NCI-H2196 treated with DMSO at 0.1 percent for 48 hours (cell line): ENCODE measurements around the gene RRBP1.
"Not testable (repeated sequence)": the region's sequence is repeated elsewhere in the genome, so short reads cannot be mapped to it uniquely, and the experiment has no call there.

Experiments
- DNase-seq: peaks from one replicate; lab custom pipeline; 2025; ENCODE audit not compliant: unreplicated experiment; lab: John Stamatoyannopoulos, UW

RRBP1 gene

DNA sequence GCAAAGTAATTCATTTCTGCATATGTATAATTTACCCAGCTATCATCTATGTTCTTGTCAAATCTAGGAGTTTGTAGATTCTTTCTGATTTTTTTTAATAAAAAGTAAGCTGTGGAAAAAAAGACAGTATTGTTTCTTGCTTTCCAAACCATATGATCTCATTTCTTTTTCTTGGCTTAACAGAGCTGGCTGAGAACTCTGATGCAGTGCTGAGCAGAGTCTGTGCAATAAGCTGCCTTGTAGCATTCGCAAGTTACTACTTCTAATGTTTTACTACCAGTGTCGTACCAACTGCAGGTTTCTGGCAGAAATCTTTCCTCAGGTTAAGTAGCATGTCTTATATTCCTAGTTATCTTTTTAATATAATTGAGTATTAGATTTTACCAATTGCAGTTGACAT is 15.6 kb downstream of the RRBP1 start:
- no peak for DNase-seq

DNA sequence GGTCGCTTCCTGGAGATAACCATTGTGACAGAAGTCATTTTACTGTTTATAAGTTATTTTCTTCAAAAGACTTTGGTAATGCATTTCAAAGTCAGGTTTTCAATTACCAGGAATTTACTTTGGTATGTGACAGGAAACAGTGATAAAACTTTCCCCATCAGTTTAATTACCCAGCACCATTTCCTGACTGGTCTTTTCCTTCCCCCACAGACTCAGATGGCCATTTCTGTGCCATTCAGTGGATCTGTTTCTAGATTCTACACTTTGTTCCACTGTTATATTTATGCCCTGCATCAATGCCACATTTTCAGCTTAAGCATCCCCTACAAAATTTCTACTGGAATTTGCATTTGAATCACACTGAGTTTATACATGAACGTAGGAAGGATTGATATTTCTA is 16.3 kb downstream of the RRBP1 start:
- DNase-seq = no peak

- DNase-seq = no peak
These were observed 17.9 kb downstream of the RRBP1 start for GRCh38 chr20:17664025-17664633.

DNA sequence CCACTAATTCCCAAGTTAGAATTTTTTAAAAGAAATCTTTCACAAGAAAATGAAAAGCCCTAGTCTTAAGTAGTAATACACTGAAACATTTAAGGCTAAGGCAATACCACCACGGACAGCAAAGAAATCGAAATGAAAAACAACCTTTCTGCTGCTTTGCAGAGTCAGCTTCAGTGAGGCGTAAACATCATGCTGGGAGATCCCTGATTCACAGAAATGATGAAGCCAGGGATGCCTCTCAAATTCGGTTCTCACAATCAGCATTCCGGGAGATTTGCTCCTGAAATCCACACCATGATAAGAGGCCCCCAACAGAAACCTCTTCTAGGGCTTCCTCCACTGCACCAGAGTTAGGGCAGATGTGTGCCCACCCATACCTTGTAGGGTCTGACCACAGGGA is 18.6 kb downstream of the RRBP1 start:
- DNase-seq = no peak

DNA sequence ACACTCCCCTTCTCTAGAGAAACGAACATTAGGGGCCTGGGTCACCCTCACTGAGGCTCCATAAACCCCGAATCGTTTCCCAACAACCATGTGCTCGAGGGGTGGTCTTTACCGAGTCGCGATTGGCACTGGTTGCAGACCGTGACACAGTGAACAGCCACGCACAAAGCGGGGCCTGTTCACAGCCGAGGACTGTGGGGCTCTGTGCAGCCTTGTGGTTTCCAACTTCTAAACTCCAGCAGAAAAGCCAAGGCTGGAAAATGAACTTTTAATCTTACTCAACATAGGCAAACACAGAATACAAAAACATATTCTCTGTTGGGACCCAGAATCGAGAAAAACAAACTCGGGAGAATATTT is 19.0 kb downstream of the RRBP1 start:
- no peak for DNase-seq

DNA sequence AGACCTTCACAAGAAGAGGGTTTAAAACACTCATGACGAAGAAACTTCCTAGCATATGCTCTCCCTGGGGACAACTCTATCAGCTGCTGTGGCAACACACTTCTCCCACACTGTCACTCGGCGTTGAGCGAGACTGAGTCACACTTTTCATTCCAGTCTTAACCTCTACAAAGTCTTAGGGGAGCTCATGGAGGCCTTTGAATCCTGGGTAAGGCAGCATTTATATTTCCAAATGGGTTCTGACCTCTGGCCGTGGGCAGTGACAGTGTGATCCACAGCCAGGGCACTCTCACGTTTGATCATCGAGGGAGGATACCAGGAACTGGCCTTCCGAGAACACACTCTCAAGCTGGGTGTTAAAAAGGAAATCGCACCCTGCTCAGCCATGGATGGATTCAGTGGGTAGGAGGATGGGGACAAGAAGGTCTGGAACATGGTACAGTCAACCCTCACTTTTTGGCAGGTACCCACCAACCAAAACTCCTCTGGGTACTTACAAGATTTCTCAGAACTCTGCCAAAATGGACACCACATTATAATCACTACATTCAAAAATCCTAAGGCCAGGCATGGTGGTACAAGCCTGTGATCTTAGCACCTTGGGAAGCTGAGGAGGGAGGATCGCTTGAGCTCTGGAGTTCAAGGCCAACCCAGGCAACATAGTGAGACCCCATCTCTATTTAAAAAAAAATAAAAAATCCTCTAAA is 19.6 kb downstream of the RRBP1 start:
- DNase-seq = no peak

GRCh38 chr20:17661121-17661744 is 20.8 kb downstream of the RRBP1 start:
- no peak for DNase-seq

DNA sequence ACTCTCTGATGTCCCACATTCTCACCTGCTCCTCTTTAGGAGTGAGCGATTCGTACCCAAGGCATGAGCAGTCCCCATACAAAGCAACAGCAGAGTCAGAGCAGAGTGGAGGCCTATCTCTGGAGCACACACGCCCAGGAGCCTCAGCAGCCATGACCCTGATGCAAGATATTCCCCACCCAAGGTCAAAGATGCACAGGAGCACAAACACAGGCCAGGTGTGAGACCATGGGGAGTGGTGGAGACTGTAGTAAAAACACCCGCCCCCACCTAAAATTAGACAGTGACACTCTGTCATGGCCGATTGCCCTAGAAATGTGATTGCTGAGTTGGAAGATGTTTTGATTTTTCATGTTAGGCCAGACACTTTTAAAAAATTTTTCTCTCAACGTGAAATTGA is 21.4 kb downstream of the RRBP1 start:
- no peak for DNase-seq

DNA sequence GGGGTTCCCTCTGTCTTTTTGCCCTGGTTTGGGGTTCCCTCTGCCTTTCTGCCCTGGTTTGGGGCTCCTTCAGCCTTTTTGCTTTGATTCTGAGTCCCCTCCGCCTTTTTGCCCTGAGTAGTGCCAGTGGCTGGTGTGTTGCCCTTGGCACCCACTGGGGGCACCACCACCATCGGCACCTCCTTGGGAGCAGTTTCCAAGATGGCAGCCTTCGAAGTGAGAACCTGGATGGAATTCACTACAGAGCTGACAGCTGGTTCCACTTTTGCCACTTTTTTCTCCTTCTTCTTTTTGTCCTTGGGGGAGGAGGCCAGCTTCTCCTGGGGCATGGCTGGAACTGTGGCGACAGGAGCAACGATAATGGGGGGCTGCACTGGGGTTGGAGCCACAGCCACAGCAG is 22.2 kb downstream of the RRBP1 start:
- DNase-seq = no peak

DNA sequence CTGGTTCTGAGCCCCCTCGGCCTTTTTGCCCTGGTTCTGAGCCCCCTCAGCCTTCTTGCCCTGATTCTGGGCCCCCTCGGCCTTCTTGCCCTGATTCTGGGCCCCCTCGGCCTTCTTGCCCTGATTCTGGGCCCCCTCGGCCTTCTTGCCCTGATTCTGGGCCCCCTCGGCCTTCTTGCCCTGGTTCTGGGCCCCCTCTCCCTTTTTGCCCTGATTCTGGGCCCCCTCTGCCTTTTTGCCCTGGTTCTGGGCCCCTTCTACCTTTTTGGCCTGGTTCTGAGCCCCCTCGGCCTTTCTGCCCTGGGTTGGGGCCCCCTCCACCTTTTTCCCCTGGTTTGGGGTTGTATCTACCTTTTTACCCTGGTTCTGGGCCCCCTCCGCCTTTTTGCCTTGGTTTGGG is 22.7 kb downstream of the RRBP1 start:
- DNase-seq = not testable (repeated sequence)

GRCh38 chr20:17658648-17658993 is 23.4 kb downstream of the RRBP1 start:
- DNase-seq = no peak

DNA sequence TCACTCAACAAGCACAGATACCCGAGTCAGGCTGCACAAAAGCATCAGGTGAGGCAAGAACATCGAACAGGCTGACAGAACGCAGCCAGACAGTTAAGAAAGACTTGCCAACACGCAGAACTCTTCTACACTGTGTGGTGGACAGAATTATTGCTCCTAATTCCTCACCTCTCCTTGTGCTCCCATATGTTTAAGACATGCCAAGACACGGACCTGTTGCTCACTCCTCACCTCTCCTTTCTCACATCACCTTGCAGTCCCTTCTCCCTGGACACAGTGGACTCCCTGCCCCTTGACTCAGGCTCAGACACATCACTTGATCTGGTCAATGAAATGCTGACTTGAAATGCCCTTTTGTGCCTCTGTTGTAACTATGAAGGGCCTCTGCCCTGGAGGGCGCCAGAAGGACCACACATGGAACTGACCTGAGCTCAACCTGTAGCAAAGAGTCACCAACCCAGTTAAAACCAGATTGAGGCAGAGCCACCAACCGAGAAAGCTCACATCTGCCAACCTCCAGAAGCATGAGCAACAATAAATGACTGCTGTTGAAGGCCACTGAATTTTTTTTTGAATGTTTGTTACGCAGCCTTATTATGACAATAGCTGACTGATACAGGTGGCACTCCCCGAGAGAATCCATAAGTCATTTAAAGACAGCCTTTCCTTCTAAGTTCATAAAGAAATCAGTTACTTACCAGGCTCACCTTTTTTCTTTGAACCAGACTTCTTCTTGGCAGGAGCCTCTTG is 24.0 kb downstream of the RRBP1 start:
- DNase-seq = no peak

DNA sequence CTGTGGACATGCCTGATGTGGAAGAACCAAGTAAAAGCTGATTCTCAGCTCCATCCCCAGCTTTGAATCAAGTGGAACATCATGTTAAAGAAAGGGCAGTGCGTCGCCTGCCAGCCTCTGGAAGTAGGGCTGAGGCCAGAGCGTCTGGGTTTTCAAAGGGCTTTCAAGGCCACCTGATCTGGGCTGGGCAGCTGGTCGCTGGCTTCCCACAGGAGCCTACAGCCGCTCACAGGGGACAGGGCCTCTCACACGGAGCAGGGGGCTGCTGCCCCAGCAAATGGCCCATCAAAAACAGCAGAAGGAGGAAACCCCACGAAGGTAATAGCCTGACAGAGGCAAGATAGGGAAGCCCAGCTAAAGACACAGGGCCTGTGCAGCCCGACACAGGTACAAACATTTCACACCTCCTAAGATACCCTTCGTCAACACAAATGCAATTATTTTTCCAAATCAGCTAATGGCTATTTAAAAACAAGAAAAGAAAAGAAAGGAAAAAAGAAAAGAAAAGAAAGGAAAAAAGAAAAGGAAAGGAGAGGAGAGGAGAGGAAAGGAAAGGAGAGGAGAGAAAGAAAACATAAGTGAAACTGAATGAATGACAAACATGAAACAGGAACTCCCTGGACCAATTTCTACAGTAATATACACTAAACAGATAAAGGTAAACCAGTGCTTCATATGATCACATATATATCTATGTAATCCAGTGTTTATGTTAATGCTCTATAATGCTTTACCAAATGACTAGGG is 24.8 kb downstream of the RRBP1 start:
- no peak for DNase-seq

DNA sequence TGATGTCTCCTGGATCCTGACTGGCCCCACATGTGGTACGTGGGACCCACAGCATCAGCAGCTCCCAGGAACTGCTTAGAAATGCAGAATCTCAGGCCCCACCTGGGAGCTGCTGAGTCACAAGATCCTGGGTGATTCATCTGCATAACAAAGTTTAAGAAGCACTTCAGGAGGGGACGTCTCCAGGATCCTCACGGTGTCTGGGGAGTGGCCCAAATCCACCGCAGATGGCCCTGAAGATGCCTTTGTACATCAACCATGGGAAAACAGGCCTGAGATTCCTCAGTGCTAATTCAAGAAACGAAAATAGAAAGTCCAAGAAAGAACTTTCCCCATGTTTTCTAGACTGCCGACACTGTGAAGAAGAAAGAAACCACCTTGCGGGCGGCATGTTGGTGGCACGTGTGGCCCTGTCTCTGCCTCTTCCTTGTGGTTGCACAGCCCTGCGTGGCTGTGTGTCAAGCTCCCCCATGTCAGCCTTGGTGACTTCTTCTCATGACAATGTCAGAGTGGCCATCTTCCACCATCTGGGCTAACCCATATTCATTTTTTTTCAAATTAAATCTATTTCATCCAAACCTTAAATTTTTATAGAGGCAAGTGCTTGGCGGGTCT is 26.1 kb downstream of the RRBP1 start:
- DNase-seq = no peak

- DNase-seq = no peak
These were observed 26.8 kb downstream of the RRBP1 start for GRCh38 chr20:17655286-17655651.

GRCh38 chr20:17654649-17655285 is 27.3 kb downstream of the RRBP1 start:
- no peak for DNase-seq

GRCh38 chr20:17653835-17654648 is 28.0 kb downstream of the RRBP1 start:
- DNase-seq = no peak

- no peak for DNase-seq
These were observed 29.6 kb downstream of the RRBP1 start for GRCh38 chr20:17652411-17652810.

GRCh38 chr20:17651760-17652388 is 30.2 kb downstream of the RRBP1 start:
- DNase-seq = no peak
